Thyroid gland (tissue), 4 donors: ENCODE results near the gene AFF3.

Experiments
- POLR2A ChIP-seq, 2 donors: fragments of 450-650 bp; IDR thresholded peaks; one replicate each; pipeline ENCODE4 v1.6.1; 2017; ENCODE audit warnings: antibody characterized with exemption in 2 of 2, mild to moderate bottlenecking in 2 of 2, moderate library complexity in 1 of 2
- TF ChIP-seq, protein P1 (sequence below), 6 experiments: fragments of 200-600 bp in 3 of 6; fragments of 450-650 bp in 3 of 6; sonication (generic) in 3 of 6; IDR thresholded peaks; one replicate each; pipeline ENCODE4 v1.5.1; 2016 to 2019; ENCODE audit warnings: antibody characterized with exemption in 6 of 6, mild to moderate bottlenecking in 2 of 6, inconsistent platforms in 1 of 6, moderate library complexity in 1 of 6

DNA sequence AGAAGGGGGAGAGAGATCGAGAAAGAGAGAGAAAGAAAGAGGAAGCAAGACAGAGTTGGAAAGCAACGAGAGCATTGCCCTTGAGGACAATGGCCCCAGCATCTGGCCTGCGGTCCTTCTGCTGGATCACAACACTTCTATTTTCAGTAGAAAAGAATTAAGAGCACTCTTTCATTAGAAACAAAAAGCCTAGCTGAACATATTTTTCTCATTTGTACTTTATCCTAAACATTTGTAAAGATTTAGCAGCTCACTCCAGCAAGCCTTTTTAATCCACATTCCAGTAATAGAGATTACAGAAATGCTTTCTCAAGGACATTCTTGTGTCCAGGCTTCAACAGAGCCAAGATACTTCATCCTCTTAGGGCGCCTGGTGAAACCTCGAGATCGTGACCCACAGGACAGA, 31.6 kb upstream of the AFF3 start:
- TF ChIP-seq, protein P1, sequence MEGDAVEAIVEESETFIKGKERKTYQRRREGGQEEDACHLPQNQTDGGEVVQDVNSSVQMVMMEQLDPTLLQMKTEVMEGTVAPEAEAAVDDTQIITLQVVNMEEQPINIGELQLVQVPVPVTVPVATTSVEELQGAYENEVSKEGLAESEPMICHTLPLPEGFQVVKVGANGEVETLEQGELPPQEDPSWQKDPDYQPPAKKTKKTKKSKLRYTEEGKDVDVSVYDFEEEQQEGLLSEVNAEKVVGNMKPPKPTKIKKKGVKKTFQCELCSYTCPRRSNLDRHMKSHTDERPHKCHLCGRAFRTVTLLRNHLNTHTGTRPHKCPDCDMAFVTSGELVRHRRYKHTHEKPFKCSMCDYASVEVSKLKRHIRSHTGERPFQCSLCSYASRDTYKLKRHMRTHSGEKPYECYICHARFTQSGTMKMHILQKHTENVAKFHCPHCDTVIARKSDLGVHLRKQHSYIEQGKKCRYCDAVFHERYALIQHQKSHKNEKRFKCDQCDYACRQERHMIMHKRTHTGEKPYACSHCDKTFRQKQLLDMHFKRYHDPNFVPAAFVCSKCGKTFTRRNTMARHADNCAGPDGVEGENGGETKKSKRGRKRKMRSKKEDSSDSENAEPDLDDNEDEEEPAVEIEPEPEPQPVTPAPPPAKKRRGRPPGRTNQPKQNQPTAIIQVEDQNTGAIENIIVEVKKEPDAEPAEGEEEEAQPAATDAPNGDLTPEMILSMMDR (IDR thresholded peaks at IDR 0.05) = no peak
- TF ChIP-seq POLR2A (IDR thresholded peaks at IDR 0.05) = no peak
